ENCODE data around the gene SND1.

- no peak for TF ChIP-seq CTCF (IDR thresholded peaks at IDR 0.05)
- no peak for TF ChIP-seq EP300 (IDR thresholded peaks at IDR 0.05)
- TF ChIP-seq POLR2A (IDR thresholded peaks at IDR 0.05): no peak
Observed at GRCh38 chr7:128117691-128118090, 465.7 kb downstream of the SND1 start.
